ENCODE measurements around the gene SELENOS. TPM values are rescaled to one million over a fixed set of nuclear protein-coding genes. Genes with fewer than 3 reads are reported as not detected.
A peak's percentile ranks its signal among the peaks of the same experiment; 100 is the strongest.

SELENOS gene
- 66.0 TPM for total RNA-seq
- 99.0 TPM for polyA plus RNA-seq (ENCODE audit: insufficient read depth, low read depth, low replicate concordance)
- long read RNA-seq, donor 1, transcript SELENOS-206 (3 exons, 556 nt): minor isoform, 11 of 38 reads
- long read RNA-seq, donor 1, transcript SELENOS-203 (6 exons, 1,188 nt): major isoform, 17 of 38 reads
- long read RNA-seq, donor 1, transcript SELENOS-204 (4 exons, 856 nt): minor isoform, 8 of 38 reads
- long read RNA-seq, donor 1, partial matches to known transcripts: 0 of 38 reads
- long read RNA-seq, donor 1, other reads (novel, unspliced or antisense): 0 of 38 reads
- long read RNA-seq, donor 2, transcript SELENOS-203 (6 exons, 1,188 nt): major isoform, 27 of 41 reads
- long read RNA-seq, donor 2, transcript SELENOS-206 (3 exons, 556 nt): minor isoform, 5 of 41 reads
- long read RNA-seq, donor 2, partial matches to known transcripts: 0 of 41 reads
- long read RNA-seq, donor 2, other reads (novel, unspliced or antisense): 0 of 41 reads
- long read RNA-seq, donor 3, transcript SELENOS-206 (3 exons, 556 nt): minor isoform, 5 of 56 reads
- long read RNA-seq, donor 3, transcript SELENOS-203 (6 exons, 1,188 nt): major isoform, 35 of 56 reads
- long read RNA-seq, donor 3, partial matches to known transcripts: 11 of 56 reads
- long read RNA-seq, donor 3, other reads (novel, unspliced or antisense): 0 of 56 reads
- long read RNA-seq, donor 4, transcript SELENOS-203 (6 exons, 1,188 nt): major isoform, 22 of 31 reads
- long read RNA-seq, donor 4, partial matches to known transcripts: 0 of 31 reads
- long read RNA-seq, donor 4, other reads (novel, unspliced or antisense): 0 of 31 reads
- long read RNA-seq, donor 5, transcript SELENOS-203 (6 exons, 1,188 nt): major isoform, 5 of 6 reads
- long read RNA-seq, donor 5, partial matches to known transcripts: 0 of 6 reads
- long read RNA-seq, donor 5, other reads (novel, unspliced or antisense): 0 of 6 reads
- long read RNA-seq, donor 6, transcript SELENOS-203 (6 exons, 1,188 nt): major isoform, 21 of 30 reads
- long read RNA-seq, donor 6, transcript SELENOS-206 (3 exons, 556 nt): minor isoform, 8 of 30 reads
- long read RNA-seq, donor 6, partial matches to known transcripts: 0 of 30 reads
- long read RNA-seq, donor 6, other reads (novel, unspliced or antisense): 0 of 30 reads
- long read RNA-seq, donor 7, transcript SELENOS-206 (3 exons, 556 nt): minor isoform, 7 of 102 reads
- long read RNA-seq, donor 7, transcript SELENOS-204 (4 exons, 856 nt): minor isoform, 7 of 102 reads
- long read RNA-seq, donor 7, transcript SELENOS-203 (6 exons, 1,188 nt): major isoform, 74 of 102 reads
- long read RNA-seq, donor 7, transcript SELENOS-201 (7 exons, 1,439 nt): minor isoform, 6 of 102 reads
- long read RNA-seq, donor 7, partial matches to known transcripts: 2 of 102 reads
- long read RNA-seq, donor 7, other reads (novel, unspliced or antisense): 6 of 102 reads
- long read RNA-seq, donor 8, transcript SELENOS-204 (4 exons, 856 nt): minor isoform, 9 of 32 reads
- long read RNA-seq, donor 8, transcript SELENOS-203 (6 exons, 1,188 nt): major isoform, 16 of 32 reads
- long read RNA-seq, donor 8, transcript SELENOS-206 (3 exons, 556 nt): minor isoform, 6 of 32 reads
- long read RNA-seq, donor 8, partial matches to known transcripts: 0 of 32 reads
- long read RNA-seq, donor 8, other reads (novel, unspliced or antisense): 0 of 32 reads
- long read RNA-seq, donor 9, transcript SELENOS-203 (6 exons, 1,188 nt): major isoform, 14 of 23 reads
- long read RNA-seq, donor 9, transcript SELENOS-206 (3 exons, 556 nt): minor isoform, 7 of 23 reads
- long read RNA-seq, donor 9, partial matches to known transcripts: 0 of 23 reads
- long read RNA-seq, donor 9, other reads (novel, unspliced or antisense): 0 of 23 reads
- long read RNA-seq, donor 10, transcript SELENOS-203 (6 exons, 1,188 nt): major isoform, 15 of 37 reads
- long read RNA-seq, donor 10, transcript SELENOS-206 (3 exons, 556 nt): minor isoform, 9 of 37 reads
- long read RNA-seq, donor 10, partial matches to known transcripts: 9 of 37 reads
- long read RNA-seq, donor 10, other reads (novel, unspliced or antisense): 0 of 37 reads

GRCh38 chr15:101277038-101277822 is at the start of gene SELENOS:
Gene SELENOS, minus strand, starts transcription at chr15:101277485. Its CDS starts 68 bp downstream, at chr15:101277417.
- TF ChIP-seq CTCF (IDR thresholded peaks at IDR 0.05; ENCODE audit: borderline replicate concordance, extremely low read depth, insufficient read depth): no peak
- Histone ChIP-seq H3K9me3 (ENCODE audit: control insufficient read depth in 2 of 3, insufficient read depth in 1 of 3, low read length in 3 of 3) (no peaks in the 10 kb centered on the region), H3K36me3 (ENCODE audit: control insufficient read depth in 2 of 3, insufficient read depth in 3 of 3, low read length in 3 of 3) (peaks cover 14 to 33% (median 29%) of the 10 kb centered on the region in 3 donors), H3K27ac (ENCODE audit: low read depth in 2 of 2, low read length in 2 of 2) (peak within 1 kb of the TSS; percentile 37 to 71), H3K4me3 (ENCODE audit: low read length in 3 of 3) (peak within 1 kb of the TSS; percentile 90 to 96 (median 90)), H3K9ac (ENCODE audit: low read length in 3 of 3) (peak within 1 kb of the TSS; percentile 27 to 88 (median 86)), H3K4me1 (ENCODE audit: control insufficient read depth in 2 of 3, insufficient read depth in 2 of 3, low read depth in 1 of 3, low read length in 3 of 3) (peaks cover 0 to 8% (median 0%) of the 10 kb centered on the region in 3 donors), H3K27me3 (ENCODE audit: control insufficient read depth, insufficient read depth, low read length) (no peaks in the 10 kb centered on the region)
- DNase-seq (peak; percentile 83 to 97 (median 93)), FAIRE-seq (no peak)
- intact Hi-C loops (cut with DNase I): no loop called here

- DNase-seq (peak in 2 of 5 donors; percentile 29 to 48), FAIRE-seq (no peak)
These were observed 49.3 kb upstream of the SELENOS start for GRCh38 chr15:101326462-101327146.

More at GRCh38 chr15:101326462-101327146, 49.3 kb upstream of the SELENOS start:
- Histone ChIP-seq H3K36me3 (ENCODE audit: control insufficient read depth in 2 of 3, insufficient read depth in 3 of 3, low read length in 3 of 3) (no peaks in the 10 kb centered on the region), H3K4me1 (ENCODE audit: control insufficient read depth in 2 of 3, insufficient read depth in 2 of 3, low read depth in 1 of 3, low read length in 3 of 3) (no peaks in the 10 kb centered on the region), H3K9ac (ENCODE audit: low read length in 3 of 3) (no peak overlapping the region), H3K27ac (ENCODE audit: low read depth in 2 of 2, low read length in 2 of 2) (no peak overlapping the region), H3K4me3 (ENCODE audit: low read length in 3 of 3) (no peak overlapping the region), H3K9me3 (ENCODE audit: control insufficient read depth in 2 of 3, insufficient read depth in 1 of 3, low read length in 3 of 3) (no peaks in the 10 kb centered on the region), H3K27me3 (ENCODE audit: control insufficient read depth, insufficient read depth, low read length) (no peaks in the 10 kb centered on the region)
- TF ChIP-seq CTCF (IDR thresholded peaks at IDR 0.05; ENCODE audit: borderline replicate concordance, extremely low read depth, insufficient read depth): no peak
- intact Hi-C loops (cut with DNase I): no loop called here

All from kidney (tissue), 22 donors.